Amygdala (tissue), 56 donors: ENCODE measurements around the gene MRPL19.

Experiments used
- DNase-seq, 56 donors: peaks; one replicate each; lab custom pipeline; 2025; lab: John Stamatoyannopoulos, UW

MRPL19 gene

DNA sequence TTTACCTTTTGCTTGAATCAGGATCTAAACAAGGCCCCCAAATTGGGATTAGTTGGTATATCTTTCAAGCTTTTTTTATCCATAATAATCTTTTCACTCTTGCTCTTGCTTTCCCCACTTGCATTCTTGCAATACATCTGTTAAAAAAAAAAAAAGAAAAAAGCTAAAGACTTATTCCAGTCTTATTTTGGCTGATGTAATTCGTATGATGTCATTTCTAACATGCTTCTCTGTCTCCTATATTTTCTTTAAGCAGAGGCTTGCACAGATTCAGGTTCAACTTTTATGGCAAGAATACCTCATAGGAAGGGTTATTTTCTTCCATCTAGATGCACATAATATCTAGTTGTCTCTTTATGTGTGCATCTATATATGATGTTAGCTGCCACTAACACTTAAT, 73.9 kb downstream of the MRPL19 start:
- DNase-seq: no peak

DNA sequence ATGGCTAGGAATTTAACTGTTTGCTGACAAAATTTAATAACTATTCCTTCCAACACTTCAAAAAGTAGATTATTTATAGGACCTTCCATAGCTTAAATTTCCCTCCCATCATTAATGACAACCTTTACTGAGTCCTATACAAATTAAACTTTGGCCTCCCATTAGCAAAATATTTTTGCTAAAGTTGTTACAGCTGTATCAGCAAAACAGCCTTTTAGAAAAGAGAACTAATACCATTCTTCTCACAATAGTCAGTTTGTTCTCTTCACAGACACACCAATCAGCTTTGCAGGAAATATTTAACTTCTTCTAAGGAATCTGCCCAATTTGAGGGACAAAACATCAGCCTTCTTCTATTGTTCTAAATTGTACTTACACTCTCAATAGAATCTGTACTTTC, 76.1 kb downstream of the MRPL19 start:
- no peak for DNase-seq

DNA sequence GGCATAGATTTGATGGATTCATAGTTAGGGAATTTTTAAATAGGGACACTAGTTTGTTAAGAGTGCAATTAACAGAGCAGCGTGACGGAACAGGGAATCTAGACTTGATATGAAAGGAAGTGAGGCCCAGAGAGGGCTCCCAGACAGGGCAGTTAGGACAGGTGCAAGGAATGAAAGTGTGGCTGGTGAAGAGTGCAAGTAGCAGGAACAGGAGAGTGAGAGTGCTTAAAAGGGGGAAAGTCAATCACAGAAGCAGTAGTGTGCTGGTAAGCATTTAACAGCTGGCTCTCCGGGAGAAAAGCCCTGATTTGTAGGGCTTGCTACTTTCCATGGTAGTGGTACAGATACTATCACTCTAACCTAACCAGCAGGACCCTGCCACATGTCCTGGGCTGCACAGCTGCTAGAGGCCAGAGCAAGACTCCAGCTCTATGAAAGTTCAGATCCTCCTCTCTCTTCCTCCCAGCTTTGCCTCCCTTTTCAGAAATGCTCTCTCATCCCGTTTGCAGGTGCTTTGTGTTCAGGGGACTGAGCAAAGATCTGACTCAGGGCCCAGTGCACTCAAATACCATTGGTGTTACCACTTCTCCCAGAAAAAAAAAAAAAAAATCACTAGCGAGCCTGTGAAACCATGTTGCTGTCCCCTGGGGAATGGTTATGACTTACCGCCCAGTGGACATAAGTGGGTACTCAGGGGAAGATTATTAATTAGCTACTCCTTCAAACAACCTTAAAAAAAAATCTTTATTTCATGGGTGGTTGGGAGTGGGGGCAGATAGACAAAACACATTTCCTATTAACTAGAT, 82.2 kb downstream of the MRPL19 start:
- no peak for DNase-seq

DNA sequence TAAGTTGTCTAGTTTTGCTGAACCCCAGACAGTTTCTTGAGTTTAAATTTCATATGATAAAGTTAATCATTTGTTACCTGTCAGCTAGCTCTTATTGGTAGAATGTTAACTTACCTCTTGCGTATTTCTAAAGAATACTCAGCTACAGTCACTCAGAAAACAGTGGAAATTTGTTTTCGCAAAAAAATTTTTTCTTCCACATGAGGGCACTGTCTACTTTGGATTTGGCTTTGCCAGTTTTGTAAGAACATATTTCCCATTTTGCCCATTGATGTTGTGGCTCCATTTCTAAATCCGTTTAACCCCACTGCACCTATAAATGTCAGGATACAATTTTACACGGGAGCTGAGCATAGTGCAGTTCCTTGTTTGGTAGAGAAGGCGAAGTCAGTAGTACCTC, 83.3 kb downstream of the MRPL19 start:
- no peak for DNase-seq

DNA sequence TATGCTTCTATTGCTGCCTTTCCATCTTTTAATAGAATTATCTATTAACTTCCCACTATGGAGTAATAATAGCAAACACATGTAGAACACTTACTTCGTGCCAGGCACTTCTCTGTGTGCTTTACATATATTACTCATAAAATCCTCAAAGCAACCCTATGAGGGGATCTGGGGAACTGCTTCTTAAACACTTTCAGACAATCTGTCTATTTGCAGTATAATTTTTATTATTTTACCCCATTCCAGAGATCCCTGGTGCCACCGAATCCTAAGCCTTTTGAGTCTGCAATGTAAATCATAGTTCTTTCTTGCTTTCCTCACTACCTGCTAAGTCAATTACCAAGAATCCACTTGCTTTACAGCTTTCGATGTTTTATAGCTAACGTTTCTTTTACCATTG, 89.7 kb downstream of the MRPL19 start:
- no peak for DNase-seq

DNA sequence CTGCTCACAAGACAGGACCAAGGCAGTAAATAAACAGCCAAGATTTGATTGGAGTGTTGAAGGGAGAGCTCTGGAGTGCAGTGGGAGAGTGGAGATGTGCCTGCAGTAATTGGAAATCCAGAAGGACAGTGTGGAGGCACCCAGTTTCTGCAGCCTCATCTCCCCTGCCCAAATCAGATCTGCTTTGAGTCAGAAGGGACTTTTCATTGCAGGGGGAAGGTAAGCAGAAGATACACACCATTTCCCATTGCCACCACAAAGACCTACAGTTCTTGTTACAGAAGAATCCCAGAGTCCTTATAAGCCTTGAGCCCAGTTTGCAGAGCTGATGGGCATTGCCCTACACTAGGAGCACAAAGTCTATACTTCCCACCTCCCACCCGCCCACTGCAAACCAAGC, 91.4 kb downstream of the MRPL19 start:
- DNase-seq: no peak
